NCI-H128 (cell line): ENCODE data around the gene RUSF1.
"Not testable (repeated sequence)": the region's sequence is repeated elsewhere in the genome, so short reads cannot be mapped to it uniquely, and the experiment has no call there.

Experiments
- DNase-seq: peaks from one replicate; lab custom pipeline; 2025; ENCODE audit not compliant: unreplicated experiment; lab: John Stamatoyannopoulos, UW

Gene RUSF1

DNA sequence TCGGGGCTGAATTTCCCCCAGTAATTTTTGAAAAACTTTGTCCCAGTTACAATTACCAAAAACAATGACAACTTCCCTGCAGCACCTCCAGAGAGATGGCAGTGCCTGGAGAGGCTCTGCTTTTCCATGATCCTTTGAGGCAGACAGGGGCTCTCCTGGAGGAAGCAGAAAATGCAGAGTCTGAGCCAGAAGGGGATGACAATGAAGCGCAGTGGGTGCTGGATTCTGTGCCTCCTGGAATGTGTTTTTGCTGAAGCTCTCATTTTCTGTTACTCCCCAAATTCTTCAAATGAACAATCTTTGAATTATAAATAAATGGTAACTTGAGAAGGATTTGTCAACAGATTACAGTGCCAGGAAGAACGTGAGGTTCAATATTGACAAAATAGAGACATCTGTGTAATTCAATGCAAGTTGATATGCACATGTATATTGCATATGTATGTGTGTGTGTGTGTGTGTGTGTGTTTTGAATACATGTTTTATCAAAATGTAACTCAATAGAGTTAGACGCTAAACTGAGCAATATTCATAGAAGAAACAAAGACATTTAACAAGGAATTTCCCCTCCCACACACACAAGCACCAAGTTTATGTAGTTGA, 9.7 kb upstream of the RUSF1 start:
- DNase-seq, result no peak

GRCh38 chr16:31513884-31514283, 5.7 kb upstream of the RUSF1 start:
- no peak for DNase-seq

DNA sequence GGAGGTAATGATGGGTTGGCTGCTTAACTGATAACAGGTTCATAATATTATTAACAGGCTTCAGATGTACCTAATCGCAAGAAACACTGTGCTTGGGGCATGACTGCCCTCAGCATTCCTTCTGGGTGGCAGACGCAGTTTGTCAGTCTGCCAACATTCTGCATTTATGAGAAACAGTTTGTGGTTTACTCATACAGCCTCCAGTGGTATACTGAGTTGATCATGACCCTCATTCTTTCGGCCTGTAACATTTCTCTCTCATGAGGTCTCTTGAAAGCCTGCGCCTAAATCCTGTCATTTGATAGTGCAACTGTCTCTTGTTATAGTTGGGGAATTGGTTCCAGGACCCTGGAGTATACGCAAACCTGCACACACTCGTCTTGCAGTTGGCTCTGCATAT, 4.9 kb upstream of the RUSF1 start:
- no peak for DNase-seq

- no peak for DNase-seq
Observed at GRCh38 chr16:31508706-31509195, 560 bp upstream of the RUSF1 start.

DNA sequence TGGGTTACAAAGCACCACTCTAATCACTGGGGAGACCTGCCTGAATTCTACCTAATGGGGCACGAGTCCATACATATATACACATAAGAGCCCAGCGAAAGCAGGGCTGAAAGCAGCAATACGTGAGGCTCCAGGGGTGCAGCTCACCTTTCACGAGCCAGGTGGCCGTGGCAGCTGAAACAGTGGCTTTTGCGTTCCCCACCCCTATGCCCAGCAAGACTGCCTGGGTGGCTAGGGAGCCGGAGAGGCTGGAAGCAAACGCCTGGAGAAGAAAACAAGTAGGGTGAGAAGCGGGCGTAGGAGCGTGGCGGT, 618 bp downstream of the RUSF1 start:
- no peak for DNase-seq

GRCh38 chr16:31505483-31505882, 2.7 kb downstream of the RUSF1 start:
- DNase-seq, result no peak

GRCh38 chr16:31504159-31504558, 4.0 kb downstream of the RUSF1 start:
- no peak for DNase-seq

DNA sequence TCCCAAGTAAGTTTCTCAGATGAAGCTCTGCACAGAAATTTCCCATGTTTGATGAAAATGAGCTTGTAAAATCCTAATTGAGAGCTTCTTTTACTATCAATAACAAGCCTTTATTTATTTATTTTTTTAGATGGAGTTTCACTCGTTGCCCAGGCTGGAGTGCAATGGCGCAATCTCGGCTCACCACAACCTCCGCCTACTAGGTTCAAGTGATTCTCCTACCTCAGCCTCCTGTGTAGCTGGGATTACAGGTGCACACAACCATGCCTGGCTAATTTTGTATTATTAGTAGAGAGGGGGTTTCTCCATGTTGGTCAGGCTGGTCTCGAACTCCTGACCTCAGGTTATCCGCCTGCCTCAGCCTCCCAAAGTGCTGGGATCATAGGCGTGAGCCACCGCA, 4.6 kb downstream of the RUSF1 start:
- not testable (repeated sequence) for DNase-seq

- DNase-seq, result no peak
Observed at GRCh38 chr16:31502981-31503380, 5.2 kb downstream of the RUSF1 start.

DNA sequence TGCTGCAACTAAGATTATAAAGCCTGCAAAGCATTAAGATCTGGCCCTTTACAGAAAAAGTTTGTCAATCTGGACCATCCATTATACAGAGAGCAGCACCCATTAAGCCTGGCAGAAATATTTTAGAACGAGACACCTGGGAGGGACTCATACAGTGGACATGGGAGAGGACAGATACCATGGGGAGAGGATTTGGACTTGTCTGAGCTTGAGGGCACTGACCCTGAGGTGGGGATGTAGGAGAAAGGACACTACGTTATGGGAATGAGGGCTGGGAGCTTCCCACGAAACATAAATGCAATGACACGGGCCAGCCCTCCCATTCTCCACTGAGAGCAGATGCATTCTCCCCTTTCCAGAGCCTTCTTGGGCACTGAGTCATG, 6.2 kb downstream of the RUSF1 start:
- no peak for DNase-seq

GRCh38 chr16:31501226-31501965, 6.8 kb downstream of the RUSF1 start:
- DNase-seq, result no peak

GRCh38 chr16:31499928-31500327, 8.3 kb downstream of the RUSF1 start:
- DNase-seq, result no peak

- no peak for DNase-seq
Observed at GRCh38 chr16:31498493-31498892, 9.7 kb downstream of the RUSF1 start.

DNA sequence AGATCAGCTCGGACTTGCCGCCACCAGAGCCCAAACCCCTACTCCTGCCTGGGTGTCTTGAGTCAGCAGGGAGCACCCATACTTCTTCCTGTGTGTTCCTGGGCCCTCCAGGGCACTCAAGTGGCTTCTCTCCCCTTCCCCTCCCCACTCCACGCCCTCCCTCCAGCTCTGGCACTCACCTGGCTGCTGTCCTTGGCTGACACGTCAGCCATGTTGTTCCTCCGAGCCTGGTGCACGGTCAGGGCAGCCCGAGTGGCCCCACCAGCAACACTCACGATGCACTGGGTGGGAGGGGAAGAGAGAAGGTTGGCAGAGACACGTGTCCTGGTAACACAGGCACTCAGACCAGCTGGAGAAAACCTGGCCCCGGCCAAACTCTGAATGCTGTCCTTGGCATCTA, 11.5 kb downstream of the RUSF1 start:
- no peak for DNase-seq

DNA sequence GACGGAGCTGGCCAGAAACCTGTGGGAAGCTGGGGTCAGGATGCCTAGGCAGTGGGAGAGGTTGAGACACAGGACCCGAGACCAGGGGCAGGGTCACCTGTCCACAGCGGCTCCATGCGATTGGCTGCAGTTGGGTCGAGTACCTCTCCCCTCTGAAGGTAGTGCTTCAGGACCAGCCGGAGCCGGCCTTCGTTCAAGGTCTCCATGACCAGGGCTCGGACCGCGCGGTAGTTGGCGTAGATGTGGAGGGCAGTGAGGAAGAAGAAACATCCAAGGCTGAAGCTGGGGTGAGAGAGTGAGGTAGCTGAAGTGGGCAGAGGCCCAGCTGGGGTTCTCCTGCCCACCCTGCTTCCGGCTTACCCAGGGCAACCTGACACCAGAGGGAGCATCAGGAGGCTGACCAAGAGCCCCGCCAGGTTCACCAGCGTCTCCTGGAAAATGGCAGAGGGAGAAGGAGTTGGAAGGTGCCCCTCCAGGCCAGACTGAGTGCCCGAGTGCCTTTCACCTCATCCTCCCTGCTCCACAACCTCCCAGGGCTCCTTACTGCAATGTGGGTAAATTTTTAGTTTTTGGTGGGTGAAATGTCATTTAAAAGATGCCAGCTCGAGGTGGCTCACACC, 14.6 kb downstream of the RUSF1 start:
- no peak for DNase-seq

- no peak for DNase-seq
Observed at GRCh38 chr16:31491778-31492418, 16.3 kb downstream of the RUSF1 start.

GRCh38 chr16:31489616-31490584, 18.3 kb downstream of the RUSF1 start:
- DNase-seq, result no peak

- DNase-seq, result no peak
Observed at GRCh38 chr16:31489298-31489564, 19.0 kb downstream of the RUSF1 start.

DNA sequence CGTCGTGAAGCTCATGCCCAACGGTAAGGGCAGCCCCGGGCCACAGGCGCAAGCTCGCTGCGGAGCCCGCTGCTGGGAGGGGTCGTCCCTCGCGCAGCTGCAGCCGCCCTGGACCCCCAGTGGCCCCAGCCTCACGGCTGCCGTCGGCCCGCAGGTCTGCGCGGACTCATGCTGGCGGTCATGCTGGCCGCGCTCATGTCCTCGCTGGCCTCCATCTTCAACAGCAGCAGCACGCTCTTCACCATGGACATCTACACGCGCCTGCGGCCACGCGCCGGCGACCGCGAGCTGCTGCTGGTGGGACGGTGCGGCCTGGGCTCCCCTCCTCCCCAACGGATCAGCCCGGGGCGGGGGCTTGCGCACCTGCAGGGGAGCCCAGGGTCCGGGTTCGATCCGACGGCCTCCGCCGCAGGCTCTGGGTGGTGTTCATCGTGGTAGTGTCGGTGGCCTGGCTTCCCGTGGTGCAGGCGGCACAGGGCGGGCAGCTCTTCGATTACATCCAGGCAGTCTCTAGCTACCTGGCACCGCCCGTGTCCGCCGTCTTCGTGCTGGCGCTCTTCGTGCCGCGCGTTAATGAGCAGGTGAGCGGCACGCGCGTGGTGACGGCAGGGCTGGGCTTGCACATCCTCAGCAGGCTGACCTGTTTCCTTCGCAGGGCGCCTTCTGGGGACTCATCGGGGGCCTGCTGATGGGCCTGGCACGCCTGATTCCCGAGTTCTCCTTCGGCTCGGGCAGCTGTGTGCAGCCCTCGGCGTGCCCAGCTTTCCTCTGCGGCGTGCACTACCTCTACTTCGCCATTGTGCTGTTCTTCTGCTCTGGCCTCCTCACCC, 19.5 kb downstream of the RUSF1 start:
- DNase-seq, result no peak

DNA sequence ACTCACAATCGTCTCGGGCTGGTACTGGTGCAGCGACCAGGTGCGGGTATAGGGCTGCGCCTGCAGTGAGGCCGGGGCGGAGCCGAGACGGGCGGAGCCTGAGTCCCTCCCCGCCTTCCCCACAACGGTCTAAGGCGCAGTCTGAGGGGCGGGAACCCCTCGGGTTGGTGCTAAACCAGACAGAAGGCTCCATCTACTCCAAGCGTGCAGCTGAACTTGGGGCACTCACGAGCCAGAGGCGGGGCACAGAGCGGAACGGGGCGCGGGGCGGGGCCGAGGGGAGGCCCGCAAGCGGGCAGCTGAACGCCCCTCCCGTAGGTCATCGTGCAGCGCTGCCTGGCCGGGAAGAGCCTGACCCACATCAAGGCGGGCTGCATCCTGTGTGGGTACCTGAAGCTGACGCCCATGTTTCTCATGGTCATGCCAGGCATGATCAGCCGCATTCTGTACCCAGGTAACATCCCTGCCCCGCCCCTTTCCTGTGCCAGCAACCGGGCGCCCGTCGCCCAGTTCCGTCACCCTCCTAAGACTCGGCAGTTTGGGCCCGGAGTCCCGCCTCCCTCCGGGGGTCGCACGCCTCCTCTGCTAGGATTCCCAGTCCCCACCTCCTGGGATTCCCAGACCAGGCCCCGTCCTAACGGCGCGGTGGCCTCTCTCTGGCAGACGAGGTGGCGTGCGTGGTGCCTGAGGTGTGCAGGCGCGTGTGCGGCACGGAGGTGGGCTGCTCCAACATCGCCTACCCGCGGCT, 20.3 kb downstream of the RUSF1 start:
- DNase-seq, result peak; percentile 13
